SU-DHL-6 (cell line): ENCODE measurements around the gene CUEDC1.

ENCODE experiments used
- H2AFZ ChIP-seq: fragments of 200-600 bp; sonication (generic); 2 replicates; pipeline ENCODE4 v1.6.1; 2014; ENCODE audit warnings: low read depth, mild to moderate bottlenecking, moderate library complexity, mixed read lengths, antibody characterized with exemption, low read length; ENCODE audit not compliant: severe bottlenecking
- H3F3A ChIP-seq: fragments of 200-600 bp; shearing (Covaris generic); 2 replicates; pipeline ENCODE4 v1.6.0; 2016; ENCODE audit warnings: antibody characterized with exemption, mild to moderate bottlenecking; ENCODE audit not compliant: insufficient read depth
- H3K27ac ChIP-seq: fragments of 200-600 bp; sonication (generic); 2 replicates; pipeline ENCODE4 v1.5.1; 2016; ENCODE audit warnings: low read depth, mild to moderate bottlenecking, low read length, moderate library complexity, mixed read lengths
- H3K27me3 ChIP-seq: fragments of 200-600 bp; sonication (generic), shearing (Covaris generic); 2 replicates; pipeline ENCODE4 v1.6.0; 2014; ENCODE audit warnings: mild to moderate bottlenecking, low read length
- H3K36me3 ChIP-seq: fragments of 200-600 bp; sonication (generic); 2 replicates; pipeline ENCODE4 v1.6.1; 2014; ENCODE audit warnings: mild to moderate bottlenecking, low read length, mixed read lengths
- H3K4me2 ChIP-seq: fragments of 300-600, 200-600 bp; shearing (Covaris generic), sonication (generic); 2 replicates; pipeline ENCODE4 v1.6.0; 2014; ENCODE audit warnings: low read length, low read depth, mild to moderate bottlenecking; ENCODE audit not compliant: poor library complexity, severe bottlenecking
- H3K4me3 ChIP-seq: fragments of 200-600 bp; sonication (generic); 2 replicates; pipeline ENCODE4 v1.5.1; 2014; ENCODE audit warnings: antibody characterized with exemption, low read length, mild to moderate bottlenecking, mixed read lengths; ENCODE audit not compliant: insufficient read depth, poor library complexity, severe bottlenecking
- H3K79me2 ChIP-seq: fragments of 200-600 bp; sonication (generic); 2 replicates; pipeline ENCODE4 v1.6.1; 2014; ENCODE audit warnings: mild to moderate bottlenecking, low read length, moderate library complexity; ENCODE audit not compliant: insufficient read depth
- H3K9ac ChIP-seq: fragments of 200-600 bp; sonication (generic); 2 replicates; pipeline ENCODE4 v1.7.0; 2014; ENCODE audit warnings: mild to moderate bottlenecking, low read length
- H3K9me2 ChIP-seq: fragments of 200-600 bp; sonication (generic); replicated peaks from 2 replicates; pipeline ENCODE4 v1.6.1; 2014; ENCODE audit warnings: low read length; ENCODE audit not compliant: insufficient read depth
- H3K9me3 ChIP-seq: fragments of 200-600 bp; sonication (generic); 2 replicates; pipeline ENCODE4 v1.6.1; 2014; ENCODE audit warnings: low read length, mixed read lengths; ENCODE audit not compliant: insufficient read depth
- H4K20me1 ChIP-seq: fragments of 200-600 bp; sonication (generic); 2 replicates; pipeline ENCODE4 v1.6.1; 2014; ENCODE audit warnings: low read depth, mild to moderate bottlenecking, antibody characterized with exemption, low read length, moderate library complexity, mixed read lengths
- EZH2phosphoT487 ChIP-seq: fragments of 200-600 bp; sonication (generic), shearing (Covaris generic); conservative IDR thresholded peaks from 2 replicates; pipeline ENCODE4 v1.6.1; 2018; ENCODE audit warnings: mild to moderate bottlenecking, antibody characterized with exemption, low read length, moderate library complexity, mixed read lengths
- TF ChIP-seq, protein P1 (sequence below): fragments of 200-600 bp; sonication (generic); IDR thresholded peaks from one replicate; pipeline ENCODE4 v1.5.1; 2017; ENCODE audit warnings: antibody characterized with exemption, mild to moderate bottlenecking, low read length, moderate library complexity; ENCODE audit not compliant: insufficient read depth, poor library complexity, severe bottlenecking

CUEDC1 gene

DNA sequence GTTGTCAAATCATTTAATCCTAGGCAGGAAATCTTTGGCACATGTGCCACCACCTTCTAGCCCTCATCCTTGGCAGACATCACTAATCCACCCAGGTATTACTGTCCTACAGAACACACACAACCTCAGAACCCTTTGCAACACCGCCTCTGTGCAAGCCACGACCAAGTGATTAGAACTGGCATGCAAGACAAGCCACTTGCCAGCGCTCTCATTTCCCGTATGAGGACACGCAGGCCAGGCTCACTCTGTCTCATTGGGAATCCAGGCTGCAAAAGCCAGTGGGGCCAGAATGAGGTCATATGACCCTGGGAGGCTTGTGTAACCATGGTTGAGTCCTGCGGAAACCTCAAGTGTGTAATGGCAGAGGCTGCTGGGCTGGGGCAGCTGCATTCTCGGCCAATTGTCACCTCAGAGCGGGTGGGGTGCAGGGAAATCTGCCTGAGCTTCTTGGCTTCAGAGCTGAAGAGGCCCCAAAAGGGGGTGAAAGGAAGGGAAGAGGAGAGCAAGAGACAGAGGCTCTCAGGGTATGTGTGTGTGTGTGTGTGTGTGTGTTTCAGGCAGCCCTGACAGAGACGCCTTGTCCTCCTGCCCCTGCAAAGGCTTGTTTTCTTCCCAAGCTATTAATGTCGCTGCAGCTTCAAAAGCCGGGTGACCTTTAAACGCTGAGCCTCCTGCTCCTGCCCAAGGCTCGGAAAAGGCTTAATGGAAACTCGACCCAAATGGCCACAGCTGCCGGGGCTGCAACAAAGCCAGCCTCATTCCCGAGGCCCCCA is 62.2 kb downstream of the CUEDC1 start:
- no peak overlapping the region for H3K4me3 ChIP-seq

DNA sequence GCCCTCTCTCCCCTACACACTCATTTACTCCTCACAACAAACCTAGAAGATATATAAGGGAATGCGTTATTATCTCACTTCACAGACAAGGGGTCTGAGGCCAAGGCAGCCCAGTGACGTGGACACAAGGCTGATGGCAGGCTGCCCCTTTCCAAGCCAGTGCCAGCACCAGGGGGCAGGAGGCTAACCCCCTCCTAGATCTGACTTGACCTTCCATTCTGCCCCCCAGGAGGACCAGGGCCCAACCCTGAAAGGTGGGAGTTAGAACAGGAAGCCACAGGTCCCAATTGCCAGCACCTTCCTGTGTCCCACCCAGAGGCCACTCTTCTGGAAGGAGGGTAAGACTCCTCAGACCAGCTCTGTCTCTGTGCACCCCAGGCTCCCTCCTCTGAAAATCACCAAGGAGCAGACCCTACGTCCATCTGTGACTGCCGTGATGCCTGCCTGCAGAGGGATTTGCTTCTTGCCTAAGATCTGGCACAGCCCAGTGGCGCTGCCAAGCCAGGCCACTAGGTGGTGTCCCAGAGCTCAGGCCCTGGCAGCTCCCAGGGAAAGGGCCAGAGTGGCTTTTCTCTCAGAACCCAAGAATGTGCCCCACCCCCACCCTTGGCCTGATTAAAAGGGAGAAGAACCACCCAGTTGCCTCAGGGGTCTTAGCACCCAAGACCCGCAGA is 62.9 kb downstream of the CUEDC1 start:
- no peak overlapping the region for H3K9ac ChIP-seq
- no peak overlapping the region for H3K4me3 ChIP-seq
- H3K9me2 ChIP-seq: no peaks in the 10 kb centered on the region
- H3K79me2 ChIP-seq: no peaks in the 10 kb centered on the region
- no peak overlapping the region for H3K27ac ChIP-seq
- H3K27me3 ChIP-seq: no peaks in the 10 kb centered on the region
- H3K9me3 ChIP-seq: no peaks in the 10 kb centered on the region
- no peak for TF ChIP-seq EZH2phosphoT487
- TF ChIP-seq, protein P1, sequence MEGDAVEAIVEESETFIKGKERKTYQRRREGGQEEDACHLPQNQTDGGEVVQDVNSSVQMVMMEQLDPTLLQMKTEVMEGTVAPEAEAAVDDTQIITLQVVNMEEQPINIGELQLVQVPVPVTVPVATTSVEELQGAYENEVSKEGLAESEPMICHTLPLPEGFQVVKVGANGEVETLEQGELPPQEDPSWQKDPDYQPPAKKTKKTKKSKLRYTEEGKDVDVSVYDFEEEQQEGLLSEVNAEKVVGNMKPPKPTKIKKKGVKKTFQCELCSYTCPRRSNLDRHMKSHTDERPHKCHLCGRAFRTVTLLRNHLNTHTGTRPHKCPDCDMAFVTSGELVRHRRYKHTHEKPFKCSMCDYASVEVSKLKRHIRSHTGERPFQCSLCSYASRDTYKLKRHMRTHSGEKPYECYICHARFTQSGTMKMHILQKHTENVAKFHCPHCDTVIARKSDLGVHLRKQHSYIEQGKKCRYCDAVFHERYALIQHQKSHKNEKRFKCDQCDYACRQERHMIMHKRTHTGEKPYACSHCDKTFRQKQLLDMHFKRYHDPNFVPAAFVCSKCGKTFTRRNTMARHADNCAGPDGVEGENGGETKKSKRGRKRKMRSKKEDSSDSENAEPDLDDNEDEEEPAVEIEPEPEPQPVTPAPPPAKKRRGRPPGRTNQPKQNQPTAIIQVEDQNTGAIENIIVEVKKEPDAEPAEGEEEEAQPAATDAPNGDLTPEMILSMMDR: peak; percentile 97
- no peaks in the 10 kb centered on the region for H4K20me1 ChIP-seq
- H2AFZ ChIP-seq: no peak overlapping the region
- no peak overlapping the region for H3K4me2 ChIP-seq
- no peaks in the 10 kb centered on the region for H3K36me3 ChIP-seq
- no peaks in the 10 kb centered on the region for H3F3A ChIP-seq

More for the DNA sequence above, 62.2 kb downstream of the CUEDC1 start:
- H3K9me3 ChIP-seq: no peaks in the 10 kb centered on the region
- no peaks in the 10 kb centered on the region for H3K9me2 ChIP-seq
- no peak overlapping the region for H3K27ac ChIP-seq
- no peak for TF ChIP-seq EZH2phosphoT487
- TF ChIP-seq, protein P1: no peak
- H3K79me2 ChIP-seq: no peaks in the 10 kb centered on the region
- H4K20me1 ChIP-seq: no peaks in the 10 kb centered on the region
- H2AFZ ChIP-seq: no peak overlapping the region
- H3K36me3 ChIP-seq: no peaks in the 10 kb centered on the region
- H3K27me3 ChIP-seq: no peaks in the 10 kb centered on the region
- no peaks in the 10 kb centered on the region for H3F3A ChIP-seq
- no peak overlapping the region for H3K9ac ChIP-seq
- H3K4me2 ChIP-seq: no peak overlapping the region

DNA sequence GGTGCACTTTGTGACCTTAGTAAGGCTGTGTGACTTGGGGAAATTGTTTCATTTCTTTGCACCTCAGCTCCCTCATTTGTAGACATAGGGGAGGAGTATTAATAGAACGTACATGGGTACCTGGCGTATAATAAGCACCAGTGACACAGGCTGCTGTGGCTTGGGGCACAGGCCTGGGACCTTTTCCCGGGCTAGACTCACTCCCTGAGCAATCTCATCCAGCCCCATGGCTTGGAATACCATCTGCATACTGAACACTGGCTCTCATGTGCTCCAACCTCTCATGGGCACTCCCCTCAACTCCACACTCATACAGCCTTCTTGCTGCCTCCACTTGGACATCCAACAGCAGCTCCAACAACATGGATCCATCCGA is 64.4 kb downstream of the CUEDC1 start:
- no peaks in the 10 kb centered on the region for H3K9me3 ChIP-seq
- no peak overlapping the region for H3K4me2 ChIP-seq
- H3K4me3 ChIP-seq: no peak overlapping the region
- H3F3A ChIP-seq: no peaks in the 10 kb centered on the region
- no peaks in the 10 kb centered on the region for H3K9me2 ChIP-seq
- no peaks in the 10 kb centered on the region for H4K20me1 ChIP-seq
- no peak overlapping the region for H3K27ac ChIP-seq
- no peaks in the 10 kb centered on the region for H3K36me3 ChIP-seq
- H3K79me2 ChIP-seq: no peaks in the 10 kb centered on the region
- no peaks in the 10 kb centered on the region for H3K27me3 ChIP-seq
- no peak overlapping the region for H3K9ac ChIP-seq
- TF ChIP-seq, protein P1: no peak
- TF ChIP-seq EZH2phosphoT487: no peak
- H2AFZ ChIP-seq: no peak overlapping the region
